ENCODE results near the gene APMAP. TPM values are rescaled to one million over a fixed set of nuclear protein-coding genes. Genes with fewer than 3 reads are reported as not detected.

The APMAP gene
- total RNA-seq, 1 donor from 2014 or later: 25.9 TPM

DNA sequence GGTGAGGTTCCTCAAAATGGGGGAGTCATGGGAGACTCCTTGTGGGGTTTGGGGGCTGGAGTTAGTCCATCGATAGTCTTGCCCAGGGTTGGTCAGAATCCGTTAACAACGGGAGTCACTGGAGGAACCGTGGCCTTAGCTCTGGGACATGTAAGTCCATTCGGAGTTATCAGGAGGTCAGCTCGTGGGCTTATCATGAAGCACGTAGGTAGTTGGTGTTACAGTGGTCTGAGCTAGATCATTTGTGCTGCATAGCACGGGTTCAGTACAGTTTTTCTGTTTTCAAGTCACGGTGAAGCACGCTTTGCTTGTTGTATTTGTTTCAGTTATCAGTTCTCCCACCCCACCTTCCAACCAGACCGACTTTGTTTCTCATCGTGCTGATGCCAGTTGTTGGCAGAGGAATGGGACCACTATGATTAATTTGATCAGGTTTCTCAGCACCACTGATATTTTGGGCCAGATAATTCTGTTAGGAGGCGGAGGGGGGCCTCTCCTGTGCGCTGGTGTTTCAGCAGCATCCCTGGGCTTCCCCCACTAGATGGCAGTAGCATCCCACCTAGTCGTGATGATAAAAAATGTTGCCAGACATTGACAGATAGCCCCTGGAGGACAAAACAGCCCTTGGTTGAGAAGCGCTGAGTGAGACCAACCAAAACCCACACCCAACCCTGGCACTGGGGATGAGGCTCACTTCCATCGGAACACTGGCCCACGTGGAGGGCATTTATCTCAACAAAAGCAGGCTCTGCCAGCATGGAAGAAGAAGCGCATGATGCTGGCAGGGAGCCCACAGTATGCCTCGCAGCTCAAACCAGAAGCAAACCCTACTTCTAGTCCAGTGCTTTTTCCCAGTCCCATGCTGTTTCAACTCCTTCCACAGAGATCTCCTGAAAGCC, 2.2 kb upstream of the APMAP start:
- intact Hi-C loops (cut with micrococcal nuclease): loop anchor here (2.0 to 10.0 kb wide), 2 partner anchors 70 to 200 kb away; partner anchors contain the start of gene ENTPD6
- DNase-seq: peak; percentile 90
- ATAC-seq: peak; percentile 73

DNA sequence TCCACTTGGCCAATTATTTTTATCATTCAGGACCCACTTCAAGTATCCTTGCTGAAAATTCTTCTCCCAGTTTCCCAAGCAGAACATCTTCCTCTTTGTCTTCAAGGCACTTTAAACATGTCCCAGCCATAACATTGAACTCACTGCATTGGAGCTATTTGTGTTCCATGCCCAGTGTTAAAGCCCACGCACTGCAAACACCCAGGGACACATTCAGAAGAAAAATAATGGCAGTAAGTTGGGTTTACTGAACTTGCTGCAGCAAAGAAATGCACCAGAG, 1.6 kb upstream of the APMAP start:
- intact Hi-C loops (cut with micrococcal nuclease): loop anchor here (2.0 to 10.0 kb wide), 2 partner anchors 71 to 201 kb away; partner anchors contain the start of gene ENTPD6
- DNase-seq (no peak), ATAC-seq (no peak)

DNA sequence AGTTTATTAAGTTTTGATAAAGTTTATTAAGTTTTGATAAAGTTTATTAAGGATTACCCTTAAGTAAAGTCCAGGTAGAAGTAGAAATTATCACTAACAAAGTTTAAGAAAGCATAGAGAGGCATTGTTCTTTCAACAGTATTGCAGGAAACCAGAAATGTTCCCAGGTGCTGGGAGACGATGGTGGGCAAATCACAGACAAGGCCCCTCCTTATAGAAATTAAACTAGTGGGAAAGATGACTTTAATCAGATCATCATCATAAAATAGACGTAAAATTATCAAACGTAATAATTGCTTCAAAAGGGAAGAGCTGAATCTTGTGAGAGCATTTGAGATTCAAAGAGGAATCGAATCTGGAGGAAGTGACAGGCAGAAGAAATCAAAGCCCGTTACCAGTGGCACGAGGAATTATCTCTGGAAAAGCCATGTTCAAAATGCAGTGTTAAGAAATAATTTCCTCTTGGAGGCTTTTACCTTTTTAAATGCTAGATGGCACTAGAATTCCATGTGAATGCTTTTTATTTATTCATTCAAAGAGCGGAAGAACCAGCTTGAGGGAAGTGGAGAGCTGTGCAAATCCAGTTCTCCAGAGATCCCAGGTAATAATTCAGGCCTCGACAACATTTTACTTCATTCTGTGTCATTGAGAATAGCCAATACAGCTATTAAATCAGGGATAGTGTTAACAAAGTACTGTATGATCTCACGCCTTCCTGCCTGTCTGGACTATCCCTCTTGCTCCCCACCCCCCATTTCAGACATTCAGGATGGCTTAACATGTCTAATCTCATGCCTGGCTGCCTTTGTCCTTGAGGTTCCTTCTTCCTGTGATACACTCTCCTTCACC, 1.0 kb upstream of the APMAP start:
- no peak for ATAC-seq
- intact Hi-C loops (cut with micrococcal nuclease): loop anchor here (2.0 to 10.0 kb wide), 2 partner anchors 71 to 201 kb away; partner anchors contain the start of gene ENTPD6
- no peak for DNase-seq

DNA sequence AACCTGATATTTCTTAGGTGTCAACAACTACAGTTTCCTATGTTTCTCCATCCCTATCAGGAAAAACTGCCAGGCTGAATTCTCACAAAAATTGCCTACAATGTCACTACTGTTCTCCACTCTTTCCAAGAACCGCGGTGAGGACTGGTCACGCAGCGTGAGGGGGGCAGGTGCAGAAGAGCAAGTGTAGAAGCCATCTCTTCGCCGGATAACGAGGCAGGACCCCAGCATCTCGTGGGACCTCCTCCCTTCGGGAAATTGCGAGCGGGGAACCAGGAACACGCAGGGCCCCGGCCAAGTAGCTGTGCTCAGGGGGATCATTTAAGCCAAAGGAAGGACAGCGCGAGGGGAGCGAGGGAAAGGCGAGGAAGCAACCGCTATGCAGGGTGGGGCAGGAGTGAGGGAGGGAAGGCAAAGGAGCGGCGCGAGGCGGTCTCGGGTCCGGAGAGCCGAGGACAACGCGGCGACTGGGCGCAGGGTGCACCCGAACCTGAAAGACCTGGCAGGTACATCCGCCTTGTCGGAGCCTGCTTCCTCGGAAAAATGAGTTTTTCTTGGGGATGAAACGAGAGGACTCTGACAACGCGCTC, 559 bp downstream of the APMAP start:
- intact Hi-C loops (cut with micrococcal nuclease): loop anchor here (10.0 kb wide), 1 partner anchor 203 kb away; the partner anchor contains the start of gene ENTPD6
- DNase-seq: peak; percentile 41
- ATAC-seq: peak; percentile 7

DNA sequence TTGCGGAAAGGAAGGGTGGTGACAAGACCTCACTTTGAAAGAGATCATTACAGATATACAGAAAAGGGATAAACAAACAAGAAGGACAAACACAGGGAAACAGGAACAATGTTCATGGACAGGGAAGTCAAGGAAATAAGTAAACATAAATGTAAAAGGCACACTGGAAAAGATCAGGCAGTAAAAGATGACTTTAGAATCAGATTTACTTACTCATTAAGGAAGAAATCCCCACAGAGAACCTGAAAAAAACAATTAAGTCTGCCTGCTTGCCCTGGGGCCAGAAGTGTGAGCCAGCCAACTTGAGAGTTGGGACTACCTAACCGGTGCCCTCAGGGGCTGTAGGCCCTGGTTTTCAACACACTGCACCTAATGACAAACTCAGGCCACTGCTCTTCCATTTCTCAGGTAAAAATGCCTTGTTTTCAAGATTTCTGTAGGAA, 1.7 kb downstream of the APMAP start:
- ATAC-seq (no peak), DNase-seq (no peak)
- intact Hi-C loops (cut with micrococcal nuclease): loop anchor here (10.0 kb wide), 1 partner anchor 204 kb away; the partner anchor contains the start of gene ENTPD6

DNA sequence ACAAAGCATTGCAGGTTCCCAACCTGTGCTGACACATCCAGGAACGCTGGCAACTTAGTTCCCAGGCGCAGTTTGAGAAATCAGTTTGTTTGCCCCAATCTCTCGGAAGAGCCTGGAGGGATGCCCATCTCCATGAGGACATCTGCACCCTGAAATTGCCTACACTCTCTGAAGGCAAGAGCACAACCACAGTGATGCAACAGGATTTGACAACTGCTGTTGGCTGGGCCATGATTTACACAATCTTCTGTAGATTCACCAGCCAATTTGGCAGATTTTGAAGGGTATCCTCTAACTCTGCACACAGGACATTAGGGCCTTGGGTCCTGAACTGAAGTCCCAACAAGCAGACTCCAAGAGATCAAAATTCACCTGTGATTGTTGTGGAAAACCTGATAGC, 3.4 kb downstream of the APMAP start:
- DNase-seq: no peak
- ATAC-seq: no peak
- intact Hi-C loops (cut with micrococcal nuclease): no loop called here

DNA sequence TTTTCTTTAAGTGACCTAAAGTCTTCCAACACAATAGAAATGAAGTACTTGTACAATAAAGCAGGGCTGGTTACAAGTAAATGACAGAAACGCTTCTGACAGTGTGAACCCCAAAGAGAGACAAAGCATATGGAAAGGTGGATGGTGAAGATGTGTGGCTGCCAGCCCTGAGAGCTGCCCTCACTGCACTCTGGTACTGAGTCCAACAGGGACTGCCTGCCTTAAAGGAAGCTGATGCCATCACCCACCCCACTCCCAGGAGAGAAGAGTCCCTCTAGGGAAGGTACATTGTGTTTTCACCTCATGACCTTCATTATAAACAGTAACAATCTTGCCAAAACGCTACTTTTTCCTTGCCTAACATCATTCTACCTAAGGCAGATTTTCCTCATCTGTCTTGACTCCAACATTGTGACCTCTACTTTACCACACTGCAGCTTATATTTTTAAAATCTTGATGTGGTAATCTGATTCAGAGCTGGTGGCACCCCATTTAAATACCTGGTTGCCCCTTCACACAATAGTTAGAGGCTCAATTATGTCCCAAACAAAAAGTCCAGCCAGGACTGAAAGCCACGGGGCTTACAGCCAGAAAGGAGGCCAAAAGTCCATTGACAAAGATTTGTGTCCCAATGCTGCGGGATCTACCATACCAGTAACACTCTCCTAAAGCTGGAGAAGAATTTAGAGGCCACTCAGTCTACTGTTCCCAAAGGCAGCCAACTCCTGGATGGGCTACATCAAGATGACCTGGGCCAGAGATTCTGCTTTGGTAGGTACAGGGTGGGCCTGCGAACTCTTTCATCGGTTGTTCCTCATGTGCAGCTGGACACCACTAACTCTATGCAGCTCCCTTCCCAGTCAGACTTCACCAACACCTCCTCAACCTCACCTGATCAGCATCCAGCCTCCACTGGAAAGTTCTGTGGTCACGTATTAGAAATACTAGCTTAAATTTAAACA, 4.4 kb downstream of the APMAP start:
- intact Hi-C loops (cut with micrococcal nuclease): no loop called here
- no peak for DNase-seq
- ATAC-seq: no peak

DNA sequence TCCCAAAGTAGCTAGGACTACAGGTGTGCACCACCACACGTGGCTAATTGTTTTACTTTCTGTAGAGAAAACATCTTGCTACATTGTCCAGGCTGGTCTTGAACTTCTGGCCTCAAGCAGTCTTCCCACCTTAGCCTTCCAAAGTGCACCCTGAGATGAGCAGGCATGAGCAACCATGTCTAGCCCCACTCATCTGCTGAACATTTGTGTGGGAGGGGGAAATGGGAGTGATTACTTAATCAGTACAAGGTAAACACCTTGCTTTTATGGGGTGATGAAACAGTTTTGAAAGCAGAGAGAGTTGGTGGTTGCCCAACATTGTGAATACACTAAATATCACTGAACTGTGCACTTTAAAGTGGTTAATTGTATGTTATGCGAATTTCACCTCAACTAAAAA, 5.3 kb downstream of the APMAP start:
- ATAC-seq: no peak
- no peak for DNase-seq
- intact Hi-C loops (cut with micrococcal nuclease): no loop called here

DNA sequence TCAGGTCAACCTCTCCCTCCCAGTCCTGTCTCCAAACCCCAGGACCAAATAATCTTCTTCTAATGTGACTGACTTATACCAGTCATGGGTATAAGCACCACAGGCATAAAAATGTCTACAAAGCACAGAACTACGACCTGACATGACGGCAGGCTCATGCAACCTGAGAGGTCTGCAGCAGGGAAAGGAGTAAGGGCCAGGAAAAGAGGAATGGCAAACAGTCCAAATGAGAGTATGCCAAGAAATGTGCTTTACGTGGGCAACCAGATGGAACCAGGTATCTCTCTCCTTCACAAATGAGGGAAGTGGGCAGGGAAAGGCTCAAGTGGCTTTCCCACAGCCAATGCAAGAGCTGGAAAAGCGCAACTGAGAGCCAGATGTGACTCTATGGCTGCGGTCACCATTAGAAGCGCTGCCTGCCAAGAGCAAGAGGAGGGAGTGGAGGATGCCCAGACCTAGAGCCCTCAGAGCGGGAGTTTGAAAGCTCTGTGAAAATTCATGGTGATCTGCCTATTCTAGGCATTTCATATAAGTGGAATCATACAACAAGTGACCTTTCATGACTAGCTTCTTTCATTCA, 6.0 kb downstream of the APMAP start:
- ATAC-seq (no peak), DNase-seq (no peak)
- intact Hi-C loops (cut with micrococcal nuclease): no loop called here

DNA sequence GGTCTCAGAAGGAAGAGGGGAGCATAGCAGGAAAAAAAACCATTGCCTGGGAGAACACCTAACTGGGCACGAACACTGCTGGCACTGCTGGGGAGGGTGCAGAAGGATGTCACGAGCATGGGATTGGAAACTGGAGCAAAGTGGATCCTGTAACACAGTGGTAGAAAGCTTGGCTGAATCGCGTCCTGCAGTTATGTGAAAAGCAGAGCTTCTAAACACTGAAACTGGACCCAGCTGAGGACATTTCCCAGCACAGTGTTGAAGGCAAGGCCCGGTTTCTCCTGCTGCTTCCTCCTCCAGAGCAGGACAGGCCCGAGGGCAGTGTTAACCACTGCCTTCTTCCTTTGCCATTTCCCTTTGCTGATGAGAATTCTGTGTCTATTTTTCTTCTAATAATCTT, 6.7 kb downstream of the APMAP start:
- ATAC-seq (peak; percentile 44), DNase-seq (no peak)
- intact Hi-C loops (cut with micrococcal nuclease): no loop called here

DNA sequence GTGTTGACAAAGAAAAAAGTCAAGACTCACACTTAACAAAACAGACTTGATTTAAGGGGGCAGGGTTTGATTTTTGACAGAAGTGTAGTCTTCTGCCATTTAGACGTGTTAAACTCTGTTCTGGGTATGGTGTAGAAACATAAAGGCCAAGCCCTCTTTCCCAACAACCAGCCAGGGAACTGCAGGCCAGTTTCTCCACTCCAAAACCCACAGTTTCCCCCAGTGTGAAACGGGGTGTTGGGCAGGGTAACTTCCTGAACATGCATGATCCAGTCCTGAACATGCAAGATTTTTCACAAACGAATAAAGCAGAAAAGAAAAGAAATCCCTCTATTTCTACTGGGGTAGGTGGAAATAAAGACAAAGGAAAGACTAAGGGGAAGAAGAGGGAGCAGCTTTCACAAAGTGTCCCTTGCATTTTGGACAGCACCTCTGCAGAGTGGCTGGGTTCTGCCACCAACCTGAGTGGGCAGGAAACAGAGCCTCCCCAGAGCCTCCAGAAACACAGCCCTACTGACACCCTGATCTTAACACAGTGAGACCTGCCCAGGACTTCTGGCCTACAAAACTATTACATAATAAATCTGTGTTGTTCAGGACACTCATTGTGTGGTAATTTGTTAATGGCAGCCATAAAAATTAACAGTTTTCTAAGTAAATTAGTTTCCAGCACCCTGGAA, 7.5 kb downstream of the APMAP start:
- DNase-seq: no peak
- intact Hi-C loops (cut with micrococcal nuclease): no loop called here
- ATAC-seq: peak; percentile 13

DNA sequence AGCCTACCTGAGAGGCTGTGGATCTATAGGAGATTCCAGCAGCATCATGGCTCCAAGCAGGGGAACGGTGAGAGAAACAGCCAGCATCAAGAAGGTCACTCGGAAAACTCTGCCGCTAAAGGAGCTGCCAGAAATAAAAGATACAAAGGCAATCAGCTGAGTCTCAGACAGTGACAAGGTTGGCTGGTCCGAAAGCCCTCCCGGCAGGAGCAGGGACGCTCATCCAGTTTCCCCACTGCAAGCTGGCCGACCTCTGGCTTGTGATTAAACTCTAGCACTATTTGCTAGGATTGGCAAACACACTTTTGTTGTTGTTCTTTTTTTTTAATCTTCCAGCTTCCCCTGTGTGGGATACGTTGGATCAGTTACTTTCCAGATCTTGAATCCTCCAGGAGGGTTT, 8.7 kb downstream of the APMAP start:
- DNase-seq: no peak
- intact Hi-C loops (cut with micrococcal nuclease): no loop called here
- peak; percentile 68 for ATAC-seq

DNA sequence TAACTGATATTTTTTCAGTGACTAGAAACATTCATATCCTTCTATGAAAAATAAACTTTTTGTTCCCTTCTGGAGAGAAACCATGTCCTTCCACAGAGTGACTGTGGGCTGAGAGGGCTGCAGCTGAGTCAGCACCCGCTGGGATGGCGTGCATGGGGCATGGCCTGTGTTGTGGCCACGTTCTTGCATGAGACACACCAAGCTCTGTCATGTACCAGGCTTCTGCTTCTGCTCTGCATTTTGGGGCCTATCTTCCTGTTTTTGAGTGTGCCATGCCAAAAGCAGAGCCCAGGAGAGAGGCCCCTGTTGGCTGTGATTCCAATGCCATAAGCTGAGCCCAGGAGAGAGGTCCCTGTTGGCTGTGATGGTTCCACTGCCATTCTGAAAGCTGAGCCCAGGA, 10.8 kb downstream of the APMAP start:
- DNase-seq (peak; percentile 64), ATAC-seq (peak; percentile 37)
- intact Hi-C loops (cut with micrococcal nuclease): no loop called here

DNA sequence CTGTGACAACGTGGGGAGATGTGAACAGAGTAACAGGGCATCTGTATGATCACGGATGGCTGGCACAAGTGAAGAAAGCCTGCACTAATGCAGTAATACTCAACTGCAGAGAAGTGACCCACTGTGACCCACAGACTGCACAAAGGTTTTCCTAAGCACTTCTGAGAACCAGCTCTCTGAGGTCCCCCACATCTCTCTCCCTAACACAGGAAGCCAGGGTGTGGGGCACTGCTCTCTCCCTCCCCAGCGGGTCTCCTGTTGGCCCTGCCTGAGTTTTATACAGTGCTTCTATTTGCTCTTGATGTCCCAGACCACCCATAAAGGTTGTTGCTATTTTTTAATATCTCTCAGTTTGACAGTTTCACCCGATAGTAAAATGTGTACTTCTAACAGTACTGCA, 11.3 kb downstream of the APMAP start:
- ATAC-seq (no peak), DNase-seq (no peak)
- intact Hi-C loops (cut with micrococcal nuclease): no loop called here

DNA sequence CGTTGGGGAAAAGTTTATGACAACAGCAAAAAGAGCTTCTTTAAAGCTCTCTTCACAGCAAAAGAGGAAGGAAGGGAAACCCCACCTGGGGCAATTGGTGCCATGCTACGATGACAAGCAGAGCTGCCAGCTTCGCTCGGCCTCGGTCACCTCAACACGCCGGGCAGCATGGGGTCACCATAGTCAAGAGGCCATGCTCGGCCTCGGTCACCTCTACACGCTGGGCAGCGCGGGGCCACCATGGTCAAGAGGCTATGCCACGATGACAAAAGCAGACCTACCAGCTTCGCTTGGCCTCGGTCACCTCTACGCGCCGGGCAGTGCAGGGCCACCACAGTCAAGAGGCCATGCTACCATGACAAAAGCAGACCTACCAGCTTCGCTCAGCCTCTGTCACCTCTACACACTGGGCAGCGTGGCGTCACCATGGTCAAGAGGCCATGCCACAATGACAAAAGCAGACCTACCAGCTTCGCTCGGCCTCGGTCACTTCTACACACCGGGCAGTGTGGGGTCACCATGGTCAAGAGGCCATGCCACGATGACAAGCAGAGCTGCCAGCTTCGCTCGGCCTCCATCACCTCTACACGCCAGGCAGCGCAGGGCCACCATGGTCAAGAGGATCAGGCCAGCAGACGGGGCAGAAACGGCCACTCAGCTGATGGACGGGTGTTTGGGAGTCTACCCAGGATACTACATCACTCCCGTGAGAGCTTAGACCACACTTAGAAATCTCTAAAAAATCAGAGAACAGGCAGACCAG, 12.1 kb downstream of the APMAP start:
- intact Hi-C loops (cut with micrococcal nuclease): no loop called here
- ATAC-seq (no peak), DNase-seq (no peak)

DNA sequence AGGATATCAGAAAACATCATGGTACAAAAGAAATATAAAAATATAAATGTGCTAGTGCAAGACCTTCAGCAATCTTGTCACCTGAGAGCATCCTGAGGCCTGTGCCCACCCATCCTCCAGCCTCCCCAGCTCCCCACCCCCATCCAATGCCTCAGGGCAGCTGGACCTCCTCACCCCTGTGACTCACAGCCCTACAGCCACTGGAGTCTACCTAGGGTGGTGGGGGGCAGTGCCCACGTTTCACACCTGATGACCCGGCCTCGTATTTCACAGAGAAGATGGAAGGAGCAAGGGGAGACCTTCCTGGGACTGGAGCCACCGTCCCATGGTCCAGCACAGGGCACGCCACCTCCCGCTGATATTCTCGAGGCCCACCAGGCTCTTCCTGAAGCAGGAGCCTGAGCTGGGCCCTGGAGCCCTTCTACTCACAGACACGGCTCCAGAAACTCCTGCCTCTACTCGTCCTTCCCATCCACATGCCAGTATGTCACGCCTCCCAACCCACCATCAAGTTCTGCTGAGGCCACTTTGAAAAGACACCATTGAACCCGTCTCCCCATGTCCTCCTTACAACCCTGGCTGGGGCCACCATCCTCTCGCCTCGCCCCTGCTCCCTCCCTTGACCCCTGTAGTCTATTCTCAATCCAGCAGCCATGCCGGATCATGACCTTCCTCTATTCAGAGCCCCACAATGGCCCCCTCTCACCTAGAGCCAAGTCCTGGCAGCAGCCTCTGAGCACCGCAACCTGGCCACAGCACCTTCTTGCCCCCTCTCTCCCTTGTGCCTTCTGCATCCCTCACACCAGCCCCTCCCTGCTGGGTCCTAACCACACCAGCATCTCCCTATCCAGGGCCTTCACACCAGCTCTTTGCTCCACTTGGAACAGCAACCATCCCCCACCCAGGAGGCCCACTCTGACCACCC, 13.3 kb downstream of the APMAP start:
- intact Hi-C loops (cut with micrococcal nuclease): no loop called here
- ATAC-seq (no peak), DNase-seq (no peak)

All from left ventricle myocardium superior (tissue), 1 donor.